GM21529 (cell line): Measurements from ENCODE around the gene MBTPS1.

Experiments
- ATAC-seq: cut with Tn5 transposase; IDR thresholded peaks from one replicate; pipeline ENCODE4 v1.9.1; 2021; ENCODE audit not compliant: unreplicated experiment

Gene MBTPS1

DNA sequence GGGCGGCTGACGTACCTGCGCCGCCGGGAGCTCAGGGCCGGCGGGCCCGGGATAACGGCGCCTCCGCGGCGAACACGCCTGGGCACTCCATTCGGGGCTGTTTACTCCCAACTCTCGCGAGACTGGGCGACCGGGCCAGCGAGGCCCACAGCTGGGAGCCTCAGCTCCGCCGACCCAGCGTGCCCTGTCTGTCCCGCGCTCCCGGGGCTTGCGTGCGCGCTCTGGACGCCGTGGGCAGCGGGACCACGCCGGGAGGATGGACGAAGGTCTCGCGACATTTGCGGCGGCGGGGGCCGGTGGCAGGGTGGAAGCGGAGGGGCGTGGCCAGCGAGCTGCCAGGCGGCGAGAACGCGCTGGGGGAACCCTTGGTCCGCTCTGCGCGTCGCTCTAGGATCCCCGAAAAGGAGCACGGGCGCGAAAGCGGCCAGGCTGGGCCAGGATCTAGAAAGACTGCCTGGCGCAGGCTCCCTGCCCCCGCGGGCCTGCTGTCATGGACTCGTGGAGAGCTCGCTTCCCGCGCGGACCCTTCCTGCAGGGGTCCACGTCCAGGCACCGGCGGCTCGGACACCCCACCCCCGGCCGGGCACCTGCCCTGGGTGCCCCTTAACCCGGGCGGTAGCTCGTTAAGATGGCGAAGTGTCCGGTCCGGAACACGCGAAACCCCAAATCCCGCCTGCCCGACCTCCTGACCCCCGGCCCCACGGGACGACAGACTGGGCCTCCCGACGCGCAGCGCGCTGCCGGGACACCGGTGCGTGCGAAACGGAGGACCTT lies at the start of gene MBTPS1:
TSS of gene MBTPS1 (minus strand) at position 223 of the 774 bp plus-strand sequence. CDS start 15,159 bp downstream, outside the sequence.
- peak; percentile 88 for ATAC-seq

GRCh38 chr16:84165746-84166145 lies 49.0 kb upstream of the MBTPS1 start:
- ATAC-seq: no peak

- no peak for ATAC-seq
Observed at GRCh38 chr16:84161801-84162200, 45.1 kb upstream of the MBTPS1 start.

- no peak for ATAC-seq
Observed at GRCh38 chr16:84161037-84161436, 44.3 kb upstream of the MBTPS1 start.

GRCh38 chr16:84159800-84160199 lies 43.1 kb upstream of the MBTPS1 start:
- ATAC-seq: no peak

- no peak for ATAC-seq
Observed at GRCh38 chr16:84159007-84159406, 42.3 kb upstream of the MBTPS1 start.

DNA sequence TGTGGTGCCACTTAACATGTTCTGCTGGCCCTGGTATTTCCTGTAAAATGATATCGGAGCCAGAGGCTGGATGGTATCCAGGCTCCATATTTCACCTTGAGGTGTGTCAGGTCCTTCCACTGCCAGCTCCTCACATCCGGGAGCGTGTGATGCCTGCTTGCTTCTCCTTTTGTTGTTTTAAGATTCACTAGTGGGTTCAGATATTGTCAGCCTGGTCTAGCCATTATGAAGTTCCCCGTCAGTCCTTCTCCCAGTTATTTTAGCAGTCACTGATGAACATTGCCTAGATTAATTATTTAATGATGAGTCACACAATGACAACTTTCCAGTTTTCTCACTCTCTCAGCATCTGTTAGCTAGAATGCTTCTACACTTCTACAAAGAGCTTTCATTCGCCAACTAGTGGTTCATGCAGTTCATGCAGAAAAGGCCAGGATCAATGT lies 39.6 kb upstream of the MBTPS1 start:
- ATAC-seq: no peak

- ATAC-seq: no peak
Observed at GRCh38 chr16:84155771-84156170, 39.0 kb upstream of the MBTPS1 start.

DNA sequence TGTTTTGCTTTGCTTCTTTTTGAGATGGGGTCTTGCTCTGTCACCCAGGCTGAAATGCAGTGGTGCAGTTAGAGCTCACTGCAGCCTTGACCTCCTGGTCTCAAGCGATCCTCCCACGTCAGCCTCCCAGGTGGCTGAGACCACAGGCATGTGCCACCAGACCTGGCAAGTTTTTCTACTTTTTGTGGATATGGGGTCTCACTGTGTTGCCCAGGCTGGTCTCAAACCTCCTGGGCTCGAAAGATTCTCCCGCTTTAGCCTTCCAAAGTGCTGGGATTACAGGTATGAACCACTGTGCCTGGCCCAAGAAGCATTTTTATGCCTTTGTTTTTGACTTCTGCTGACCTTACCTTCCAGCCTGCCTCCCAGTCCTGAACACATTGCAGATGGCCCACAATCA lies 38.5 kb upstream of the MBTPS1 start:
- no peak for ATAC-seq

- ATAC-seq: no peak
Observed at GRCh38 chr16:84153660-84154214, 37.0 kb upstream of the MBTPS1 start.

- ATAC-seq: no peak
Observed at GRCh38 chr16:84150926-84151325, 34.2 kb upstream of the MBTPS1 start.

- ATAC-seq: peak; percentile 85
Observed at GRCh38 chr16:84144859-84145639, 28.3 kb upstream of the MBTPS1 start, which contains the start of the genes DNAAF1 and HSDL1. DNAAF1 (plus strand) TSS chr16:84145308; CDS start chr16:84145441, 133 bp downstream. HSDL1 (minus strand) TSS chr16:84145177; CDS start chr16:84131321, 13,856 bp downstream.

DNA sequence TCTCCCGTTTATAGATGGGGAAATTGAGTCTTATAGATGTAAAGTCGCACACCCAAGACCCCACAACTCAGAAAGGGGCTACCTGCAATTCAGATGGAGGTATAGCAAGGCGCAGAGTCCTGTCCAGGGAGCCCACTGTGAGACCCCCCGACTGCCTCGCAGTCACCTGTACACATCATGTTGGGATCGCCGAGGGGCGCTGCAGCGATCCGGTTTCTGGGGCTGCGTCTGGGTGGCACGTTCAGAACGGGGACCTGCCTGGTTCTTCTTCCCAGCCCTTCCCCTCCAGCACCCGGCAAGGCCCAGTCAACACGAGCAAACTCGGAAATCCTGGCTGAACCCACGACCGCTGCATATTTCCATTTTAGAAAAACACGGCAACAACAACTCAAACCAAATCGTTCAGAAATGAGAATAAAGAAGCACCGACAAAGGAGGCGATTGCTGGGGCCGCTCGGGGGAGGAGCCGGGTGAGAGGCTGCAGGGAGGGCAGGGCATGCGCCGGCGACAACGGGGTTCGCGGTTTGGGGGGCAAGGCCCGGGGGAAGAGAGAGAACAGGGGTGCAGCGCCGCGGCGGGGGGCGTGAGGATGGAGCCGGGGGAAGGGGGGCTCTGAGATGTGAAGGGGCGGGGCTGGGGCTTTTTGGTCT lies 27.6 kb upstream of the MBTPS1 start:
- ATAC-seq: no peak

GRCh38 chr16:84143784-84144199 lies 27.1 kb upstream of the MBTPS1 start:
- ATAC-seq: no peak

- ATAC-seq: no peak
Observed at GRCh38 chr16:84143081-84143480, 26.3 kb upstream of the MBTPS1 start.

DNA sequence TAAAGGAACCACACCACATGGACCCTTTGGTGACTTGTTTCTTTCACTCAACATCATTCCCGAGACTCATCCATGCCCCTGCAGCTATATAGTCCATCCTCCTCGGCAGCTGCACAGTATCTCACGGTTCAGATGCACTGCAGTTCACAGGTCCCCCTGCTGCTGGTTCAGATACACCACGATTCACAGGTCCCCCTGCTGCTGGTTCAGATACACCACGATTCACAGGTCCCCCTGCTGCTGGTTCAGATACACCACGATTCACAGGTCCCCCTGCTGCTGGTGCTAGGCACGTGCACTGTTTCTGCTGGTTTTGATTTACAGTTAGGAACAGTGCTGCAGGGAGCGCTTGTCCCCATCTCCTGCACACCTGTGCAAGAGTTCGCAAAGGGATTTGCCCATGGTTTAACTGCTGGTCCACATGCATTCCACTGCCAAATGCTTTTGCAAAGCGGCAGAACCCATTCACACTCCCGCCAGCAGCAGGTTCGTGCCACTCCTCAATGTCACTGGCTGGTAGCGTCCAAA lies 24.5 kb upstream of the MBTPS1 start:
- no peak for ATAC-seq

- no peak for ATAC-seq
Observed at GRCh38 chr16:84139628-84140258, 23.0 kb upstream of the MBTPS1 start.

DNA sequence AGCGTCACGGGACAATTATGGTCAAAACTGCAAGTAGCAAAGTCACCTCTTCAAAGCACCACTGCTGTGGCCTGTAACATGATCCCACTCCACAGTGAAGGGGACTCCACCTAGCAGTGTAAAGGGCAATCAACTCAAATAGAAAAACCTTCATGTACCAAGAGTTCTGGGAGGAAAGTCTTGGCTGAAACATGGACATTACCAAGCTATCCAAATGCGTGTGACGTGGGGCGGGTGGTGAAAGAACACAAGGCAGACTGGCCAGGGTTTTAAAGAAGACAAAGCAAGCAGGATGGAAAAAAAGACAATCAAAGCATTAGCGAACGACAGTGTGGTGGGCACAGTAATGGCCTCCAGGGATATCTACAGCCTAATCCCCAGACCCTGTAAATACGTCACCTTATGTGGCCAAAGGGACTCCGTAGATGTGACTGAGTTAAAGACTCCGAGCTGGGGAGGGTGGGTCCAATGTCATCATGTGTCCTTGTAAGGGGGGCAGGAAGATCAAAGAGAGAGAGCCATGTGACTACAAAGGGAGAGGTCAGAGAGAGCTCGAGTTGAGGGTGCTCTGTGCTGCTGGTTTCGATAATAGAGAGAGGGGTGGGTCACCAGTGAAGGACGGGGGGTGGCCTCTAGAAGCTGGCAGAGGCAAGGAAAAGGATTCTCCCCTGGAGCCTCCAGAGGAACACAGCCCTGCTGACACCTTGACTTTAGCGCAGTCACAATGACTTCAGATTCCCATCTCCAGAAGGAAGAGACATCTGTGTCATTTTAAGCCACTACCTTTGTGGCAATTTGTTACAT lies 22.3 kb upstream of the MBTPS1 start:
- peak; percentile 81 for ATAC-seq

GRCh38 chr16:84138500-84138823 lies 21.7 kb upstream of the MBTPS1 start:
- no peak for ATAC-seq
